SKM-1 treated with dmso at 0.1 percent for 144 hours (cell line): ENCODE results near the gene TRIM36.

Experiments used
- DNase-seq: peaks from one replicate; lab custom pipeline; 2025; ENCODE audit not compliant: unreplicated experiment; lab: John Stamatoyannopoulos, UW

TRIM36 gene

GRCh38 chr5:115169487-115170133, at the start of gene TRIM36:
Gene TRIM36, minus strand, starts transcription at chr5:115169908. Its CDS starts 274 bp downstream, at chr5:115169634.
- peak; percentile 88 for DNase-seq

- DNase-seq: no peak
Observed at GRCh38 chr5:115214541-115214940, 44.8 kb upstream of the TRIM36 start.

GRCh38 chr5:115209279-115209678, 39.6 kb upstream of the TRIM36 start:
- peak; percentile 96 for DNase-seq

- DNase-seq: no peak
Observed at GRCh38 chr5:115202952-115203351, 33.2 kb upstream of the TRIM36 start.

GRCh38 chr5:115196161-115196560, 26.5 kb upstream of the TRIM36 start:
- DNase-seq: no peak

GRCh38 chr5:115194676-115195075, 25.0 kb upstream of the TRIM36 start:
- DNase-seq: no peak

GRCh38 chr5:115193295-115193694, 23.6 kb upstream of the TRIM36 start:
- DNase-seq: no peak

- no peak for DNase-seq
Observed at GRCh38 chr5:115192098-115192497, 22.4 kb upstream of the TRIM36 start.

- no peak for DNase-seq
Observed at GRCh38 chr5:115191474-115192031, 21.8 kb upstream of the TRIM36 start.

- DNase-seq: no peak
Observed at GRCh38 chr5:115190388-115190787, 20.7 kb upstream of the TRIM36 start.

GRCh38 chr5:115189866-115190265, 20.2 kb upstream of the TRIM36 start:
- no peak for DNase-seq

GRCh38 chr5:115186794-115187193, 17.1 kb upstream of the TRIM36 start:
- no peak for DNase-seq

- no peak for DNase-seq
Observed at GRCh38 chr5:115184770-115185169, 15.1 kb upstream of the TRIM36 start.

GRCh38 chr5:115181757-115182156, 12.0 kb upstream of the TRIM36 start:
- no peak for DNase-seq

GRCh38 chr5:115180165-115180709, 10.5 kb upstream of the TRIM36 start:
- DNase-seq: no peak

- DNase-seq: no peak
Observed at GRCh38 chr5:115179394-115180164, 9.9 kb upstream of the TRIM36 start.

- DNase-seq: no peak
Observed at GRCh38 chr5:115179030-115179393, 9.3 kb upstream of the TRIM36 start.

GRCh38 chr5:115170929-115171510, 1.3 kb upstream of the TRIM36 start:
- DNase-seq: peak; percentile 34

- peak; percentile 43 for DNase-seq
Observed at GRCh38 chr5:115170134-115170928, 623 bp upstream of the TRIM36 start.

- DNase-seq: no peak
Observed at GRCh38 chr5:115168829-115169486, 750 bp downstream of the TRIM36 start.
